NCI-H82 treated with DMSO at 0.1 percent for 48 hours (cell line): ENCODE results near the gene EEF1AKMT3.

Experiments used
- DNase-seq: peaks from one replicate; lab custom pipeline; 2025; ENCODE audit not compliant: unreplicated experiment; lab: John Stamatoyannopoulos, UW

EEF1AKMT3 gene

GRCh38 chr12:57735198-57735855, 37.1 kb upstream of the EEF1AKMT3 start:
- DNase-seq = no peak

DNA sequence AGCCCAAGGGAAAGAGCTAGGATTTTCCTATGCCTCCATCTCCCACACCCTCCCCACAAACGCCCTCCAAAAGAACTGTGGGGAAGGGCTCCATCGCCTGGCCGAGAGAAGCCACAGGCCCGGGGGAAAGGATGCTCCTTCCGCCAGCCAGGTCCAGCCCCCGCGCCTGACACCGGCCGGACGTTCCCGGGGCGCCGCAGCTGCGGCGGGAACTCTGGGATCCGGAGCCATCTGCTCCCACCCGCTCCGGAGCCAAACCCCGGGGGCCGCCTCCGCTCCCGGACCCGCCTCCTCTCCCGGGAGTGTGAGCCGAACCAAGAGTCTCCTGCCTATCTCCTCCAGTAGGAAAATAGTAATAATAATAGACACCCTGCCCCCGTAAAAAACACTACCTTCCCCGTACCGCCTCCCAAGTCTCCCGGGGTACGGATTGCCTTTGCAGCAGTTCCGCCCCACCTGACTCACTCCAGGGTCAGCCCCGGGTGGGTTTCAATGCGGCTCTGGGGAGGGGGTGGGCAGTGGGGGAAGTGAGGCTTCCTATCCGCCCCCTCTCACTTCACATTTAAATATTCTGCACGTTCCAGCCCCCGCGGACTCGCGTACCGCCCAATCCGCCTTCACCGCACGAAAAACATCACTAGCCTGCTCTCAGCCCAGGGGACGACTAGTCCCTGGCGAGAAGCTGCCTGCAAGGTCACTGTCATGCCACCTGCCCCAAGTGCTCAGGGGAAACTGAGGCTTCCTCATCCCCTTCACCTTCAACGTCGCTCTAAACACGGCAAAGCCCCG, 36.3 kb upstream of the EEF1AKMT3 start:
- DNase-seq = no peak

DNA sequence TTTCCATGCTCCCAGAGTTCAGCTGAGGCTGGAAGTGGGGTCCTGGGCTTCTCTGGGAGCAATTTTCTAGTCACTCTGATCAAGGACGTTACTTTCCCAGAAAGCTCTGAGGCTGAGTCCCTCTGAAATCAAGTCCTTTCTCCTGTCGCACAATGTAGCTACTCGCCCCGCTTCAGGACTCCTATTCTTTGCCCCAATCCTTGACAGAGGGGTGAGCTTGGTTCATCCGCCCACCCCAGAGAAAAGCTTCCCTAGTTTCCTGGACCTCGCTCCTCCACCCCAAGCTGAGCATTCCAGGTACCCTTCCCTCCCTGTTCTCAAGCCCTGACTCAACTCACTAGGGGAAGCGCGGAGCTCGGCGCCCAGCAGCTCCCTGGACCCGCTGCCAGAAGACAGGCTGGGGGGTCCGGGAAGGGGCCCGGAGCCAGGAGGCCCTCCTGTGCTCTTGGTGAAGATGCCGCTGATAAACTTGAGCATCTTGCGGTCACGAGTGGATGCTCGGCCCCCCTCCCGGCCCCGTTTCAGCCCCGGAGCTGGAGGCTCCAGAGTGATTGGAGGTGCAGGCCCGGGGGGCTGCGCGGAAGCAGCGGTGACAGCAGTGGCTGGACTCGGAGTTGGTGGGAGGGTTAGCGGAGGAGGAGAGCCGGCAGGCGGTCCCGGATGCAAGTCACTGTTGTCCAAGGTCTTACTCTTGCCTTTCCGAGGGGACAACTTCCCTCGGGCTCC, 35.5 kb upstream of the EEF1AKMT3 start:
- no peak for DNase-seq

- no peak for DNase-seq
Observed at GRCh38 chr12:57737467-57738460, 34.6 kb upstream of the EEF1AKMT3 start.

- peak; percentile 48 for DNase-seq
Observed at GRCh38 chr12:57738661-57739237, 33.7 kb upstream of the EEF1AKMT3 start, which contains the start of gene AGAP2. Gene AGAP2, minus strand, starts transcription at chr12:57738742. Its CDS starts 496 bp downstream, at chr12:57738246.

DNA sequence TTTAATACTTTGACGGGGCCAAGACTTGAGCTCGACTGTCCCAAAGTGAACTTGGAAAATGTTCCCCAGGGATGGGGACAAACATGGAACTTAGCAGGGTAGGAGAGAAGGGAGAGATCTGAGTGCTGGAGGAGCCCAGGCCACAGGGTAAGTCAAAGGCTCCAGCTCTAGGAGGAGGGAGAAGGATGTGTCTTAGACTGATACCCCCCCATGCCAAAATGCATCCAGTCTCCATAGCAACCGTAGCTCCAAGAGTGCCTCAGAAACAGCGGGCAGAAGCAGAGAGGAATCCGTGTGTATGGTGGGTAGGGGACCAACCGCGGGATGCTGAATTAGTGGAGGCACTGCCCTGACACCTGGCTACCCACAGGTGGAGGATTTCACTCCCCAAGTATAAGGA, 33.0 kb upstream of the EEF1AKMT3 start:
- no peak for DNase-seq

DNA sequence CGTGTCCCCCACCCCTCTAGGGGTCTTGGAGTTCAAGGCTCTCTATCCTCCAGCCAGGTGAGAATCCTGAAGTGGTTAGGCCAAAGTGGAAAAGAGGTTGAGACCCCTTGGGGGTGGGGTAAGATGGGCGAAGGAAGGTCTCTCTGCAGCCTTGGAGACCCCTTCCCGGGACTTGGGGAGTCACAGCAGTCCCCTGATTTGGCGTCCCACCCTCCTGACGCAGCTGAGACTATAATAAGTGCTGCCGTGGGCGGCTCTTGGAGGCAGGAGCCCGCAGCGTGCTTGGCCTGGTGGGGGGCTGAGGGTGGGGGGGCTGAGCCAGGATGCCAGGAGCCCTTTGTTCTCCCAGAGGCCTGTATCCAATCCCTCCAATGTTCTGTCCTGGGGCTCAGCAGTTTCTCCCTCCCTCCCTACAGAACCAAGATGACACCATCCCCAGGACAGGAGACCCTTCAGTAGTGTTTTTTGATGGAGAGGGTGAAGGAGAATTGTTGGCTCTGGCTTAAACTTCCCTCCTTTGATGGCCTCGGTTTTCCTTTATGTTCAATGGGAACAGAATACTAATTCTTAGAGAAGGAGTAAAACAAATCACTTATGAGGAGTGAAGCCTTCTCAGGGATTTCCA, 32.4 kb upstream of the EEF1AKMT3 start:
- DNase-seq = no peak

- DNase-seq = no peak
Observed at GRCh38 chr12:57740656-57741412, 31.6 kb upstream of the EEF1AKMT3 start.

DNA sequence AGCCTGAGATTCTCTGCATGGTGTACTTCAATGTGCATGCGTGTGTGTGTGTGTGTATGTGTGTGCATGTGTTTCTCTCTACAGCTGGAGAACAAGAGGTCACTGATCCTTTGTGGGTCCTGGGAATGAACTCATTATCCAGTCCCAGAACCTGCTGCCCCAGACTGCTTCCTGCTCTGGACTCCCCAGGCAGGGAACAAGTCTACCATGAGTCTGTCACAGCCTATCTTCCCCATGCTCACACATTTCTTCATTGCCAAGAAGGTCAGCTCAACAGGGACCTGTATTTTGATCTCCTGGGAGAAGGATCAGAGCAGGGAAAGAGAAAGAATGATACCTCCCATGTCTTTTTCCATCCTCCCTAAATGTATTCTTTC, 31.0 kb upstream of the EEF1AKMT3 start:
- DNase-seq = no peak

GRCh38 chr12:57741844-57742738, 30.3 kb upstream of the EEF1AKMT3 start:
- DNase-seq = no peak

- DNase-seq = no peak
Observed at GRCh38 chr12:57743769-57744168, 28.6 kb upstream of the EEF1AKMT3 start.

DNA sequence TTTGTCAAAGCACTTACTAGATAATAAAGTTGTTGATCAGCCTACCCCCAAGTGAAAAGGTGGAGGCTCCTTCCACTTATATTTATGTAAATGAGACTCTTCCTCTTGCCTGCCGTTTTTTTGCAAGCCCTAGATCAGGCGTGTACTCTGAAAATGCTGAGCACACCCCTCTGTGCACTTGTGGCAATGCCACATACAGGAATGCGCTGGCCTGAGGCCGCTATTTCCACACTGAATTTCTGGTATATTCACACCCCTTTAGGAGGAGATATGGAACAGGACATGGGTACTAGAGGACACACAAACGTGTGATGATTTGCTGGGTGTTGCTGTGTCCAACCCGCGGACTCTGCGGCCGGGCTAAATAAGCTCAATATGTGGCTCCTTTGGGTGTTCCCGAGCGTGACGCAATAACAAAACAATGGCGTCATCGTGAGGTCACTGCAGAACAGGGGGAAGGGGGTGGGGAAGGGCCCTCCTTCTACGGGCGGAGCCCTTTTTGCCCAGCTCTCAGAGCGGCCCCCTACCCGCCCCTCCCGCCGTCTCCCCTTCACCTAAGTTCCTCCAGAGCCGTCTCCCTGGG, 28.1 kb upstream of the EEF1AKMT3 start:
- no peak for DNase-seq

DNA sequence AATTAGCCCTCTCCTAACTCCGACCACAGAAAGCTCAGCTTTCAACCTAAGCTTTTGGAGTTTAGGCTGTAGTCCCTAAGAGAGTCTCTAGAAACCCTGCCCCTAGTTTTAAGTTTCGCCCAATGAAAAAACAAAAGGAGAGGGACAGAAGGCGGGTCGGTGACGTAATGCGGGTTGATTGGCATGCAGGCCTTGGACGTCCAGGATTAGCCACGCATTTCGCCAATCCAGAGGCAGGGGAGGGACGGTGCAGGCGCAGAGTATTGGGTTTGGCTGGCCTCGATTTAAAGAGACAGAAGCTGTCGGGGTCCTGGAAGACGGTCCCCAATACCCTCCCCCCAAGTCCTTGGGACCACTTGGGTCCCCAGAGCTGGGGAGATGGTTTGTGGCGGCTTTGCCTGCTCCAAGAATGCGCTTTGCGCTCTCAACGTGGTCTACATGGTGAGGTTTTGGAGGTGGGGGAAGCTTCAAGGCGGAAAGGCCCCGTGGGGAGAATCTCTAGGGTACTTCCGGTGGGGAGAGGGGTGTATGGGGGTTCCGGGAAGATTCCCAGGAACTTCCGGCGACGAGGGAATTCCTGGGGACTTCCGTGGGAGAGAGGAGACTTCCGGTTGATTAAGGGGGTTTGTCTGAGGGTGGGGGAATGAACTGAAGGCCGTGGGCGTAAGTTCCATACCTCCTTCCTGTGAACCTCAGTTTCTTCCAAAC, 27.5 kb upstream of the EEF1AKMT3 start, which contains the start of gene TSPAN31:
Gene TSPAN31, plus strand, starts transcription at position 263 of the 708 bp plus-strand sequence. Its CDS starts 116 bp downstream, at position 379.
- peak; percentile 98 for DNase-seq

DNA sequence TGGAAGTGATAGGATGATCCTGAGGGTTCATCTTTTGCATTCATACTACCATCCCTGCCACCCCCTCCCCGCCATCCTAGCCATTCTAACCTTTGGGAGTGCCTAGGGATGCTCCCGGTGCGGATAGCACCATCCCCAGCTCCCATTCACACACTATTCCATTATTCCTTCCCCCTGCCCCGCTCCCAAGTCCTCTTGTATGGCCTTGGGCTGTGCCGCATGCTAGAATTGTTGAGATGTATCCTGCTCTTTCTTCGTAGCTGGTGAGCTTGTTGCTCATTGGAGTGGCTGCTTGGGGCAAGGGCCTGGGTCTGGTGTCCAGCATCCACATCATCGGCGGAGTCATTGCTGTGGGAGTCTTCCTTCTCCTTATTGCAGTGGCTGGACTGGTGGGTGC, 26.9 kb upstream of the EEF1AKMT3 start:
- DNase-seq = no peak

DNA sequence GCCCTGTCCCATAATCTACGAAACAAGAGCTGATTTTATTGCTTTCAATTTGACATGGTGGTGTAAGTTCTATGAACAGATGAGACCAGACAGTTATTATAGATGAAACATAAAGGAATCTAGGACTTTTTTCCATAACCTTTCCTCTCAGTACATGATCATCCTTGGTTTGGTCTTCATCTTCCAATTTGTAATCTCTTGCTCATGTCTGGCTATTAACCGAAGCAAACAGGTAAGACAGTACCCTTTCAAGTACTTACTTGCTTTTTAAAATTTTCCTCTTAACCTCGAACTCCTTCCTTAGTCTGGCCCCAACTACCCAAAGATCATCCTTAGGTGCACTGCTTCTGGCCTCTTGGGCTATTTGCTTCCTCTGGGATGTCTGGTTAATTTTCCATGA, 26.4 kb upstream of the EEF1AKMT3 start:
- no peak for DNase-seq

GRCh38 chr12:57749061-57749460, 23.4 kb upstream of the EEF1AKMT3 start:
- no peak for DNase-seq
